ENCODE measurements around the gene TICRR. TPM values are rescaled to one million over a fixed set of nuclear protein-coding genes. Genes with fewer than 3 reads are reported as not detected.

Gene TICRR
- total and polyA plus RNA-seq, 2 donors (not counting 1 experiment from before 2014, with no cell fraction given) = 0.05 to 0.07 TPM

DNA sequence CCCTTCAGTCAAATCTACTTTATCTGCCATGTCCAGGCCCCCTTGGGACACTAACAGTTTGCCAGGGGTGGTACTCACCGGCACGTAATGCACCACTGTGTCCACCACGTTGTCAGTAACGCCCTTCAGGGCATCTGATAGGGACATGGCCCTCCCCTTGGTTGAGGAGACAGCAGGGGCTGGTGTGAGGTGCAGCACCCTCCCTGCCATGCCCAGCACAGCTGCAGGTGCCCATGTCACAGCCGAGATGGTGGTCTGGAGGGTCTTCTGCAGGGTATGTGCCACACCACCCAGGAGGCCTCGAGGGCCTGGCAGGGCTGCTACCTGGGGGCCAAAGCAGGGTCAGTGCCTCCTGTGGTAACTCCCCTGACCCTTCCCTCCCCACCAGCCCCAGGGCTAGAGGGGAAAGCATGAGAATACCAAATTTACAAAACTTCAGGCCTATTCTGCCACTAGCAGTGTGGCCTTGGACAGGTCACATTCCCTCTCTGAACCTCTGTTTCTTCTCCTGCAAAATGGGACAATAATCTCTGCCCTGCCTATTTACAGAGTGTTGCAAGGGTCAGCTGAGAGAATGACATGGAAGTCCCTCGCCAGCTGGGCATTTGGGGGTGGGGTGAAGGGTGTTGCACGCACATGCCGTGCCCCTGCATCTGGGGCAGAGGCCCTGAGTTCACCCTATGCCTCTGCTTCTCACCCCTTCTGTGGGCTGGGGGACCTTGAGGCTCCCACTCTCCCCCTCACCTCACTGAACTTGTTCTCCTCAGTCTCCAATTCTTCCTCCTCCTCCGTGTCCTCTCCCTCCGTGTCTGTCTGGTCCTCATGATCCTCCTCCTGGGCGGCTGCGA is 91.8 kb downstream of the TICRR start:
- Mint-ChIP-seq H3K27me3 (peaks cover 22% of the 10 kb centered on the region), H3K4me1 (peaks cover 7% of the 10 kb centered on the region), H3K27ac (no peak overlapping the region), H3K9me3 (ENCODE audit: insufficient read depth) (no peaks in the 10 kb centered on the region), H3K4me3 (no peak overlapping the region)
- no peak overlapping the region for H3K4me3 ChIP-seq (ENCODE audit: control extremely low read depth in 1 of 5, extremely low read depth in 1 of 5, insufficient read depth in 1 of 5, low read depth in 2 of 5, low read length in 4 of 5)
- H3K4me2 ChIP-seq (replicated peaks; ENCODE audit: low read depth, low read length, poor library complexity, severe bottlenecking) = no peak overlapping the region
- ATAC-seq (ENCODE audit: low read depth) (no peak), DNase-seq (no peak)
- TF ChIP-seq, protein P1, sequence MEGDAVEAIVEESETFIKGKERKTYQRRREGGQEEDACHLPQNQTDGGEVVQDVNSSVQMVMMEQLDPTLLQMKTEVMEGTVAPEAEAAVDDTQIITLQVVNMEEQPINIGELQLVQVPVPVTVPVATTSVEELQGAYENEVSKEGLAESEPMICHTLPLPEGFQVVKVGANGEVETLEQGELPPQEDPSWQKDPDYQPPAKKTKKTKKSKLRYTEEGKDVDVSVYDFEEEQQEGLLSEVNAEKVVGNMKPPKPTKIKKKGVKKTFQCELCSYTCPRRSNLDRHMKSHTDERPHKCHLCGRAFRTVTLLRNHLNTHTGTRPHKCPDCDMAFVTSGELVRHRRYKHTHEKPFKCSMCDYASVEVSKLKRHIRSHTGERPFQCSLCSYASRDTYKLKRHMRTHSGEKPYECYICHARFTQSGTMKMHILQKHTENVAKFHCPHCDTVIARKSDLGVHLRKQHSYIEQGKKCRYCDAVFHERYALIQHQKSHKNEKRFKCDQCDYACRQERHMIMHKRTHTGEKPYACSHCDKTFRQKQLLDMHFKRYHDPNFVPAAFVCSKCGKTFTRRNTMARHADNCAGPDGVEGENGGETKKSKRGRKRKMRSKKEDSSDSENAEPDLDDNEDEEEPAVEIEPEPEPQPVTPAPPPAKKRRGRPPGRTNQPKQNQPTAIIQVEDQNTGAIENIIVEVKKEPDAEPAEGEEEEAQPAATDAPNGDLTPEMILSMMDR (IDR thresholded peaks at IDR 0.05) = no peak
- TF ChIP-seq EZH2 (IDR thresholded peaks at IDR 0.05; ENCODE audit: borderline replicate concordance, insufficient read depth, low read depth, low read length, poor library complexity, severe bottlenecking) = no peak
- CTCF ChIA-PET = no interaction called here
- POLR2A ChIA-PET = no interaction called here
- no peak overlapping the region for H2AFZ ChIP-seq (ENCODE audit: insufficient read depth, low read depth, low read length, poor library complexity, severe bottlenecking)
- 97% methylated on average over 10 of the region's 13 CpGs for WGBS (ENCODE audit: insufficient coverage)
- intact Hi-C loops (cut with micrococcal nuclease) = no loop called here
- peaks cover 0 to 7% of the 10 kb centered on the region in 2 donors for H3K4me1 ChIP-seq (ENCODE audit: control insufficient read depth in 2 of 2, insufficient read depth in 2 of 2, low read length in 2 of 2)
- H3K79me2 ChIP-seq (ENCODE audit: control insufficient read depth, insufficient read depth, low read length) = no peaks in the 10 kb centered on the region
- H3K36me3 ChIP-seq (replicated peaks in 1 of 2; ENCODE audit: control extremely low read depth in 1 of 2, control insufficient read depth in 1 of 2, extremely low read depth in 1 of 2, insufficient read depth in 2 of 2, low read length in 1 of 2) = no peaks in the 10 kb centered on the region
- H3K9ac ChIP-seq (ENCODE audit: low read length) = no peak overlapping the region
- no peaks in the 10 kb centered on the region for H4K20me1 ChIP-seq (ENCODE audit: control insufficient read depth, insufficient read depth, low read length, poor library complexity, severe bottlenecking)
- no peaks in the 10 kb centered on the region for H3K9me3 ChIP-seq (ENCODE audit: control extremely low read depth in 1 of 3, control insufficient read depth in 2 of 3, insufficient read depth in 1 of 3, low read length in 2 of 3)
- no peak overlapping the region for H3K27ac ChIP-seq (ENCODE audit: low read length in 2 of 2)
- H3K27me3 ChIP-seq (replicated peaks in 1 of 4; ENCODE audit: control extremely low read depth in 1 of 4, control insufficient read depth in 3 of 4, insufficient read depth in 4 of 4, low read length in 3 of 4) = peaks cover 0 to 24% (median 6%) of the 10 kb centered on the region in 4 experiments

DNA sequence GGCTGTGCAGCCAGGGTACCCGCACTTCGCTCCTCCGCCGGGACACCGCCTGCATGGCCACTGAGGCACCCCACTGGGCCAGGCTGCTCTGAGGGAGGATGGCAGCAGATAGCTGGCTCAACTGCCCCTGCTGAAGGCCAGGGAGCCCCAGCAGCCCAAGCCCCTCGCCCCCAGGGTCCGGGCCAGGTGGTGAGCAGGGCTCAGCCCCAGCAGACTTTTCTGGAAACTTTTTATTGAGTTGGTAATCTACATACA is 92.4 kb downstream of the TICRR start:
- Histone ChIP-seq H3K4me1 (ENCODE audit: control insufficient read depth in 2 of 2, insufficient read depth in 2 of 2, low read length in 2 of 2) (peaks cover 0 to 7% of the 10 kb centered on the region in 2 donors), H3K9me3 (ENCODE audit: control extremely low read depth in 1 of 3, control insufficient read depth in 2 of 3, insufficient read depth in 1 of 3, low read length in 2 of 3) (no peaks in the 10 kb centered on the region), H3K4me2 (replicated peaks; ENCODE audit: low read depth, low read length, poor library complexity, severe bottlenecking) (no peak overlapping the region), H3K27me3 (replicated peaks in 1 of 4; ENCODE audit: control extremely low read depth in 1 of 4, control insufficient read depth in 3 of 4, insufficient read depth in 4 of 4, low read length in 3 of 4) (peaks cover 0 to 24% (median 6%) of the 10 kb centered on the region in 4 experiments), H2AFZ (ENCODE audit: insufficient read depth, low read depth, low read length, poor library complexity, severe bottlenecking) (no peak overlapping the region), H3K79me2 (ENCODE audit: control insufficient read depth, insufficient read depth, low read length) (no peaks in the 10 kb centered on the region), H3K4me3 (ENCODE audit: control extremely low read depth in 1 of 5, extremely low read depth in 1 of 5, insufficient read depth in 1 of 5, low read depth in 2 of 5, low read length in 4 of 5) (no peak overlapping the region), H3K36me3 (replicated peaks in 1 of 2; ENCODE audit: control extremely low read depth in 1 of 2, control insufficient read depth in 1 of 2, extremely low read depth in 1 of 2, insufficient read depth in 2 of 2, low read length in 1 of 2) (no peaks in the 10 kb centered on the region), H4K20me1 (ENCODE audit: control insufficient read depth, insufficient read depth, low read length, poor library complexity, severe bottlenecking) (no peaks in the 10 kb centered on the region), H3K9ac (ENCODE audit: low read length) (no peak overlapping the region), H3K27ac (ENCODE audit: low read length in 2 of 2) (no peak overlapping the region)
- intact Hi-C loops (cut with micrococcal nuclease) = no loop called here
- 99% methylated on average over 5 of the region's 7 CpGs for WGBS (ENCODE audit: insufficient coverage)
- TF ChIP-seq, protein P1 (IDR thresholded peaks at IDR 0.05) = no peak
- no peak for TF ChIP-seq EZH2 (IDR thresholded peaks at IDR 0.05; ENCODE audit: borderline replicate concordance, insufficient read depth, low read depth, low read length, poor library complexity, severe bottlenecking)
- CTCF ChIA-PET = no interaction called here
- Mint-ChIP-seq H3K9me3 (ENCODE audit: insufficient read depth) (no peaks in the 10 kb centered on the region), H3K27ac (no peak overlapping the region), H3K4me3 (no peak overlapping the region), H3K4me1 (peaks cover 7% of the 10 kb centered on the region), H3K27me3 (peaks cover 17% of the 10 kb centered on the region)
- POLR2A ChIA-PET = no interaction called here
- DNase-seq (no peak), ATAC-seq (ENCODE audit: low read depth) (no peak)
